Loucy (cell line): ENCODE results near the gene WASF3.

Experiments used
- EZH2phosphoT487 ChIP-seq: fragments of 200-600 bp; IDR thresholded peaks from 2 replicates; pipeline ENCODE4 v1.6.1; 2018; ENCODE audit warnings: antibody characterized with exemption, mild to moderate bottlenecking, moderate library complexity, borderline replicate concordance
- TF ChIP-seq, protein P1 (sequence below): fragments of 200-600 bp; sonication (generic); conservative IDR thresholded peaks from 2 replicates; pipeline ENCODE4 v1.5.1; 2014; ENCODE audit warnings: mild to moderate bottlenecking, antibody characterized with exemption, low read length

DNA sequence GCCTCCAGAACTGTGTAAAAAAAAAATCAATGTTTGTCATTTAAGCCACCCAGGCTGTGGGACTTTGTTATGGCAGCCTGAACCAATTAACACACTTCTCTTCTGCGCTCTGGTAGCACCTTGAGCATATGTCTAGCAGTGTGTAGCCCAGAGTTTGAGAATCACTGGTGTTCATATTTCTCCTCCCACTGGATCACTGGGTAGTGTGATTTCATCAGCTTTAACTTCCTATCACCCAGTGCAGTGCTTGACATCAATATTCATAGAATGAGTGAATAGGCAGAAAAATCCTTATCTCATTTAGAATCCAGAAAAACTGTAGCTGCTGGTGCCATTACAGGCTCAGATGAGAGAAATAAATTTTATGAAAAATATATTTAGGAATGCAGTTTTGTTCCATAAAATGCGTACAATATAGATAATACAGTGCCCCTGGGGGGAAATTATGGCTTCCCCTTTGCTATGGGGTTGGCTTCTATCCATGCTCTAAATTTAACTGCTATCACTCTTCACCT lies 30.7 kb upstream of the WASF3 start:
- TF ChIP-seq, protein P1, sequence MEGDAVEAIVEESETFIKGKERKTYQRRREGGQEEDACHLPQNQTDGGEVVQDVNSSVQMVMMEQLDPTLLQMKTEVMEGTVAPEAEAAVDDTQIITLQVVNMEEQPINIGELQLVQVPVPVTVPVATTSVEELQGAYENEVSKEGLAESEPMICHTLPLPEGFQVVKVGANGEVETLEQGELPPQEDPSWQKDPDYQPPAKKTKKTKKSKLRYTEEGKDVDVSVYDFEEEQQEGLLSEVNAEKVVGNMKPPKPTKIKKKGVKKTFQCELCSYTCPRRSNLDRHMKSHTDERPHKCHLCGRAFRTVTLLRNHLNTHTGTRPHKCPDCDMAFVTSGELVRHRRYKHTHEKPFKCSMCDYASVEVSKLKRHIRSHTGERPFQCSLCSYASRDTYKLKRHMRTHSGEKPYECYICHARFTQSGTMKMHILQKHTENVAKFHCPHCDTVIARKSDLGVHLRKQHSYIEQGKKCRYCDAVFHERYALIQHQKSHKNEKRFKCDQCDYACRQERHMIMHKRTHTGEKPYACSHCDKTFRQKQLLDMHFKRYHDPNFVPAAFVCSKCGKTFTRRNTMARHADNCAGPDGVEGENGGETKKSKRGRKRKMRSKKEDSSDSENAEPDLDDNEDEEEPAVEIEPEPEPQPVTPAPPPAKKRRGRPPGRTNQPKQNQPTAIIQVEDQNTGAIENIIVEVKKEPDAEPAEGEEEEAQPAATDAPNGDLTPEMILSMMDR: no peak
- no peak for TF ChIP-seq EZH2phosphoT487
